BLaER1 (cell line): Measurements from ENCODE around the gene RMI1.

Source experiments
- H3K27ac ChIP-seq: shearing (Covaris generic); formaldehyde crosslinking; 2 replicates; pipeline ENCODE4 v1.8.1; 2022
- H3K27me3 ChIP-seq: shearing (Covaris generic); formaldehyde crosslinking; 2 replicates; pipeline ENCODE4 v1.8.1; 2022
- H3K36me3 ChIP-seq: shearing (Covaris generic); formaldehyde crosslinking; 2 replicates; pipeline ENCODE4 v1.8.1; 2022
- H3K4me1 ChIP-seq: shearing (Covaris generic); formaldehyde crosslinking; 2 replicates; pipeline ENCODE4 v1.8.1; 2022
- H3K4me2 ChIP-seq: shearing (Covaris generic); formaldehyde crosslinking; 2 replicates; pipeline ENCODE4 v1.8.1; 2022
- H3K4me3 ChIP-seq: shearing (Covaris generic); formaldehyde crosslinking; 2 replicates; pipeline ENCODE4 v1.8.1; 2022
- H3K9ac ChIP-seq: shearing (Covaris generic); formaldehyde crosslinking; 2 replicates; pipeline ENCODE4 v1.8.1; 2022
- H3K9me3 ChIP-seq: shearing (Covaris generic); formaldehyde crosslinking; 2 replicates; pipeline ENCODE4 v1.8.1; 2022
- H4K20me1 ChIP-seq: shearing (Covaris generic); formaldehyde crosslinking; 2 replicates; pipeline ENCODE4 v1.8.1; 2022
- Cebpa-rat ChIP-seq: shearing (Covaris generic); IDR thresholded peaks from 2 replicates; pipeline ENCODE4 v1.8.1; 2022

The RMI1 gene

DNA sequence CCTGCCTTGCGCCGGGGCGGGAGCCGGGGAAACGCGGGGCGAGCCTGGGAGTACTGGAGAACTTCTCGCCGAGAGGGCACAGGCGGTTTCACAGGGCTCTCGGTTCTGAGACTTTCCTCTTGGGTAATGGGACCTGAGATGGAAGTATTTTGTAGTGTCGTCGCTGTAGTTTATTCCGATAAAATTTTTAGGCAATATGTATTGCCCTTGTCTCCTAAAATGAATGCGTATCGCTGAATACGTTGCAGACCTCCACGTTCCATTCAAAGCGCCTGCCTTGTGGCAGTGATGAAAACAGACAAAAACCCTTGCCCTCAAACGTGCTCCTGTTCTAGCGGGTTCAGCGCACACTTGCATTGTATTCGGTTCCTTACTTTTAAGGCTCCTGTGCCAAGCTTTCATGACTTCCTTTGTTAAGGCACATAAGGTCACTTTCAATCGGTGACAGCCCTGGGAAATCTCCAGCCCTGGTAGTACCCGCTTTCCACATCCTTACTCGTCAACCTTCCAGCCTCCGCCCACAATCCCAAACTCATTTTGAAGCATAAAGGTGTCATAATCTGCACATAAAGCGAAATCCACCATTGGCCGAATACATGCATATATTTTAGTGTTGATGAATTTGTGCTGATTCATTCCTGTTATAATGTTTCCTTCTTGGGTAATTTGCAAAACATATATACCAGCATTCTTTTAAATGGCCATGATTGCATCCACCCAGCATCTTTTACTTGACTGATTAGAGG is 694 bp downstream of the RMI1 start:
- no peak for TF ChIP-seq Cebpa-rat
- H3K4me3 ChIP-seq: peak overlapping the region; percentile 87
- H3K9me3 ChIP-seq: no peaks in the 10 kb centered on the region
- H3K27me3 ChIP-seq: no peaks in the 10 kb centered on the region
- H3K36me3 ChIP-seq: peaks cover 27% of the 10 kb centered on the region
- peaks cover 59% of the 10 kb centered on the region for H3K4me1 ChIP-seq
- H3K9ac ChIP-seq: peak overlapping the region; percentile 100
- peaks cover 32% of the 10 kb centered on the region for H4K20me1 ChIP-seq
- H3K27ac ChIP-seq: peak overlapping the region; percentile 100
- H3K4me2 ChIP-seq: peak overlapping the region; percentile 84

DNA sequence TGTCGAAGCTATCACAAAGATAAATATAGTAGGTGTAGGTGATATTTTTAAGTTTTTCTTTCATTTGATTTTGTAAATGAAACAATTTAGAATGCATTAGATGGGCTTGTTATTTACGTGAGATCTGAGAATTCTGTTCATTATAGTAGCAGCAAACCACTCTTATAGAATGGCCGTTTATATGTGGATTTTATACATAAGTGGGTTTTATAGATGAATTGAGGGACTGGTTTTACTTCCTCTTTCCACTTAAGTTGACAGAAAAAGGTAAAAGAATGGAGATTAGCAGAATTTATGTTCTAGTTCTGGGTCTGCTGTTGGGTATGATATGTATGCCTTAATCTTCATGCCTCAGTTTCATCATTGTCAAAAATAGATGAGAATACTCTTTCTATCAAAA is 5.6 kb downstream of the RMI1 start:
- Histone ChIP-seq H3K9ac (no peak overlapping the region), H3K27me3 (no peaks in the 10 kb centered on the region), H3K9me3 (no peaks in the 10 kb centered on the region), H3K27ac (0 out of 2 replicates have a peak overlapping the region, but pooled peaks have one; percentile 22), H4K20me1 (peaks cover 21% of the 10 kb centered on the region), H3K4me3 (no peak overlapping the region), H3K4me2 (peak overlapping the region; percentile 55), H3K4me1 (peaks cover 51% of the 10 kb centered on the region), H3K36me3 (peaks cover 45% of the 10 kb centered on the region)
- no peak for TF ChIP-seq Cebpa-rat

- peaks cover 48% of the 10 kb centered on the region for H3K36me3 ChIP-seq
- H3K4me1 ChIP-seq: peaks cover 49% of the 10 kb centered on the region
- H3K27ac ChIP-seq: no peak overlapping the region
- H3K9me3 ChIP-seq: no peaks in the 10 kb centered on the region
- no peaks in the 10 kb centered on the region for H3K27me3 ChIP-seq
- TF ChIP-seq Cebpa-rat: no peak
- no peak overlapping the region for H3K4me2 ChIP-seq
- no peak overlapping the region for H3K9ac ChIP-seq
- H3K4me3 ChIP-seq: no peak overlapping the region
- peaks cover 21% of the 10 kb centered on the region for H4K20me1 ChIP-seq
Measured at GRCh38 chr9:83986765-83987401, 6.3 kb downstream of the RMI1 start.

DNA sequence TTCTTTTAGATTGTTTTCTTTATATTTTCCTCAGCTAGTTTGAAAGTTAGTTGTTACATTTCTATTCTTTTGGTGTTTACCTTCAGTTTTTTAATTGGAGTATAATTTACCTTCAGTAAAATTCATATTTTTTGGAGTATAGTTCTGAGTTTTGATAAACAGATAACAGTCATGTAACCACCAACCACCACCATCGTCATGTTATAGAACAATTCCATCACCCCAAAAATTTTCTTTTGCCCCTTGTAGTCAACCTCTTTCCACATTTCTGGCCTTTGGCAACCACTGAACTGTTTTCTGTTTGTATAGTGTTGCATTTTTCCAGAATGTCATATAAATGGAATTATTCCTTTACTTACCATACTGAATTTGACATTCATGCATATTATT is 6.8 kb downstream of the RMI1 start:
- TF ChIP-seq Cebpa-rat: no peak

GRCh38 chr9:83988411-83988810 is 7.8 kb downstream of the RMI1 start:
- Histone ChIP-seq H3K36me3 (peaks cover 61% of the 10 kb centered on the region), H3K4me3 (no peak overlapping the region), H3K9ac (no peak overlapping the region), H4K20me1 (peaks cover 21% of the 10 kb centered on the region), H3K4me2 (no peak overlapping the region), H3K27ac (no peak overlapping the region), H3K27me3 (no peaks in the 10 kb centered on the region), H3K4me1 (peaks cover 34% of the 10 kb centered on the region), H3K9me3 (no peaks in the 10 kb centered on the region)
- TF ChIP-seq Cebpa-rat: no peak

More for the DNA sequence above, 6.8 kb downstream of the RMI1 start:
- Histone ChIP-seq H3K4me3 (no peak overlapping the region), H4K20me1 (peaks cover 21% of the 10 kb centered on the region), H3K9me3 (no peaks in the 10 kb centered on the region), H3K27me3 (no peaks in the 10 kb centered on the region), H3K36me3 (peaks cover 51% of the 10 kb centered on the region), H3K27ac (no peak overlapping the region), H3K9ac (no peak overlapping the region), H3K4me2 (no peak overlapping the region), H3K4me1 (peaks cover 44% of the 10 kb centered on the region)

DNA sequence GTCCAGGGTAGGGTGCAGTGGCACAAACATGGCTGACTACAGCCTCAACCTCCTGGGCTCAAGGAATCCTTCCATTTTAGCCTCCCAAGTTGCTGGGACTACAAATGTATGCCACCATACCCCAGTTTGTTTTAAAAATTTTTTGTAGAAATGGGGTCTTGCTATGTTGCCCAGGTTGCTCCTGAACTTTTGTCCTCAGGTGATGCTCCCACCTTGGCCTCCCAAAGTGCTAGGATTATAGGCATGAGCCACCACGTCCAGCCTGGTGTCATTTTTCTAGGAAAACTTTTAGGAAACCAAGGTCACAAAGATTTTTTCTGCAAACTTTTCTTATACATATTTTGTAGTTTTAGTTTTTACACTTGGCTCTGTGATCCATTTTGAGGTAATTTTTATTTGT is 10.8 kb downstream of the RMI1 start:
- H3K27ac ChIP-seq: no peak overlapping the region
- peaks cover 8% of the 10 kb centered on the region for H3K4me1 ChIP-seq
- no peak overlapping the region for H3K9ac ChIP-seq
- peaks cover 80% of the 10 kb centered on the region for H3K36me3 ChIP-seq
- H3K9me3 ChIP-seq: no peaks in the 10 kb centered on the region
- no peak overlapping the region for H3K4me2 ChIP-seq
- H4K20me1 ChIP-seq: peaks cover 27% of the 10 kb centered on the region
- TF ChIP-seq Cebpa-rat: no peak
- no peak overlapping the region for H3K4me3 ChIP-seq
- H3K27me3 ChIP-seq: no peaks in the 10 kb centered on the region

GRCh38 chr9:83992407-83992806 is 11.8 kb downstream of the RMI1 start:
- Histone ChIP-seq H4K20me1 (peaks cover 29% of the 10 kb centered on the region), H3K36me3 (peaks cover 81% of the 10 kb centered on the region), H3K4me1 (no peaks in the 10 kb centered on the region), H3K4me2 (no peak overlapping the region), H3K27ac (no peak overlapping the region), H3K27me3 (no peaks in the 10 kb centered on the region), H3K9ac (no peak overlapping the region), H3K9me3 (no peaks in the 10 kb centered on the region), H3K4me3 (no peak overlapping the region)
- no peak for TF ChIP-seq Cebpa-rat

- peaks cover 82% of the 10 kb centered on the region for H3K36me3 ChIP-seq
- H3K9me3 ChIP-seq: no peaks in the 10 kb centered on the region
- no peaks in the 10 kb centered on the region for H3K4me1 ChIP-seq
- peaks cover 30% of the 10 kb centered on the region for H4K20me1 ChIP-seq
- no peak overlapping the region for H3K9ac ChIP-seq
- no peak overlapping the region for H3K4me2 ChIP-seq
- no peak overlapping the region for H3K4me3 ChIP-seq
- no peak overlapping the region for H3K27ac ChIP-seq
- no peak for TF ChIP-seq Cebpa-rat
- no peaks in the 10 kb centered on the region for H3K27me3 ChIP-seq
Measured at GRCh38 chr9:83992901-83993300, 12.3 kb downstream of the RMI1 start.

- Histone ChIP-seq H3K4me2 (no peak overlapping the region), H3K4me1 (no peaks in the 10 kb centered on the region), H3K27ac (no peak overlapping the region), H3K36me3 (peaks cover 76% of the 10 kb centered on the region), H3K27me3 (no peaks in the 10 kb centered on the region), H3K4me3 (no peak overlapping the region), H4K20me1 (peaks cover 20% of the 10 kb centered on the region; the same call in 1 of the 2 replicates), H3K9ac (no peak overlapping the region), H3K9me3 (no peaks in the 10 kb centered on the region)
- TF ChIP-seq Cebpa-rat: no peak
Measured at GRCh38 chr9:83996126-83996525, 15.5 kb downstream of the RMI1 start.

GRCh38 chr9:83999141-83999918 is 18.7 kb downstream of the RMI1 start:
- TF ChIP-seq Cebpa-rat: no peak
- Histone ChIP-seq H3K4me3 (no peak overlapping the region), H3K36me3 (peaks cover 74% of the 10 kb centered on the region), H3K27me3 (no peaks in the 10 kb centered on the region), H3K27ac (no peak overlapping the region), H3K9ac (no peak overlapping the region), H3K4me1 (peaks cover 6% of the 10 kb centered on the region; the same call in 1 of the 2 replicates), H3K9me3 (no peaks in the 10 kb centered on the region), H4K20me1 (peaks cover 20% of the 10 kb centered on the region; the same call in 1 of the 2 replicates), H3K4me2 (no peak overlapping the region)
